Tibial artery (tissue), 4 donors: ENCODE results near the gene TAL1.
A peak's percentile ranks its signal among the peaks of the same experiment; 100 is the strongest.
"Not testable (repeated sequence)": the region's sequence is repeated elsewhere in the genome, so short reads cannot be mapped to it uniquely, and the experiment has no call there.

Source experiments
- DNase-seq, 2 donors: peaks; one replicate each; pipeline ENCODE4 v3.0.0-alpha.2; 2019
- H3K27ac ChIP-seq, 2 donors: fragments of 200-600 bp; sonication (generic) in 1 of 2; 1 replicate in 1 of 2; 2 replicates in 1 of 2; pipeline ENCODE4 v1.5.1; 2018 to 2019; ENCODE audit warnings: mild to moderate bottlenecking in 1 of 2
- H3K27me3 ChIP-seq, 2 donors: fragments of 200-600 bp; sonication (generic) in 1 of 2; one replicate each; pipeline versions ENCODE4 v1.5.1 to v1.6.0; 2016 to 2019
- H3K36me3 ChIP-seq, 3 donors: fragments of 200-600 bp; sonication (generic) in 2 of 3; one replicate each; pipeline ENCODE4 v1.5.1; 2016 to 2019; ENCODE audit warnings: mild to moderate bottlenecking in 2 of 3
- H3K4me1 ChIP-seq, 4 donors: fragments of 200-600 bp; sonication (generic) in 2 of 4; 1 replicate in 3 of 4; 2 replicates in 1 of 4; pipeline ENCODE4 v1.5.1; 2016 to 2019
- H3K4me3 ChIP-seq, 2 donors: fragments of 200-600 bp; sonication (generic) in 1 of 2; 1 replicate in 1 of 2; 2 replicates in 1 of 2; pipeline ENCODE4 v1.5.1; 2018 to 2019; ENCODE audit warnings: mild to moderate bottlenecking in 2 of 2
- H3K9me3 ChIP-seq, 3 donors: fragments of 200-600 bp; sonication (generic) in 1 of 3; one replicate each; pipeline ENCODE4 v1.5.1; 2016 to 2019
- CTCF ChIP-seq, 2 experiments: fragments of 200-600 bp in 1 of 2; fragments of 450-650 bp in 1 of 2; IDR thresholded peaks; one replicate each; pipeline ENCODE4 v1.5.1; 2017 to 2019; ENCODE audit warnings: antibody characterized with exemption in 2 of 2, mild to moderate bottlenecking in 1 of 2, moderate library complexity in 1 of 2
- intact Hi-C: fragments of 100-400 bp; cut with DNase I; formaldehyde crosslinking; loops from one replicate; pipeline ENCODE4 v1.15.0; 2023; ENCODE audit warnings: low total_unique reads

Gene TAL1

GRCh38 chr1:47196622-47197021 lies 35.4 kb downstream of the TAL1 start:
- no peak for TF ChIP-seq CTCF (IDR thresholded peaks at IDR 0.05)

DNA sequence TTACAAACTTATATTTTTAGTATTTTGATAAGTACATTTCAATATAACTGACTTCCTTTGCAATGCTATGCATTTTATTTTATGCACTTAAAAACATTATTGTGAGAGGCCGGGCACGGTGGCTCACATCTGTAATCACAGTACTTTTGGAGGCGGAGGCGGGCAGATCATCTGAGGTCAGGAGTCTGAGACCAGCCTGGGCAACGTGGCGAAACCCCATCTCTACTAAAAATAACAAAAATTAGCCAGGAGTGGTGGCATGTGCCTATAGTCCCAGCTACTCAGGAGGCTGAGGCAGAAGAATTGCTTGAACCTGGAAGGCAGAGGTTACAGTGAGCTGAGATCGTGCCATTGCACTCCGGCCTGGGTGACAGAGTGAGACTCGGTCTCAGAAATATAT lies 36.0 kb downstream of the TAL1 start:
- not testable (repeated sequence) for H3K9me3 ChIP-seq, DNase-seq, H3K27ac ChIP-seq, H3K36me3 ChIP-seq, H3K4me3 ChIP-seq
- Histone ChIP-seq H3K4me1 (peaks cover 0 to 25% (median 16%) of the 10 kb centered on the region in 4 donors), H3K27me3 (peaks cover 0 to 20% of the 10 kb centered on the region in 2 donors)
- intact Hi-C loops, result loop anchor here (10.0 kb wide), 1 partner anchor 229 kb away; no protein-coding TSS in a partner anchor

More at GRCh38 chr1:47196622-47197021, 35.4 kb downstream of the TAL1 start:
- no peaks in the 10 kb centered on the region for H3K9me3 ChIP-seq
- DNase-seq, result peak in 1 of 2 donors; percentile 39
- no peaks in the 10 kb centered on the region for H3K36me3 ChIP-seq
- H3K27me3 ChIP-seq, result peaks cover 0 to 22% of the 10 kb centered on the region in 2 donors
- no peak overlapping the region for H3K27ac ChIP-seq
- intact Hi-C loops, result loop anchor here (10.0 kb wide), 1 partner anchor 228 kb away; no protein-coding TSS in a partner anchor
- H3K4me1 ChIP-seq, result peaks cover 0 to 19% (median 12%) of the 10 kb centered on the region in 4 donors
- H3K4me3 ChIP-seq, result no peak overlapping the region

GRCh38 chr1:47194311-47194710 lies 37.7 kb downstream of the TAL1 start:
- Histone ChIP-seq H3K36me3 (no peaks in the 10 kb centered on the region), H3K4me1 (peaks cover 6 to 42% (median 32%) of the 10 kb centered on the region in 4 donors), H3K9me3 (no peaks in the 10 kb centered on the region), H3K27ac (no peak overlapping the region), H3K27me3 (peaks cover 0 to 15% of the 10 kb centered on the region in 2 donors), H3K4me3 (no peak overlapping the region)
- intact Hi-C loops, result loop anchor here (10.0 kb wide), 1 partner anchor 230 kb away; no protein-coding TSS in a partner anchor
- no peak for DNase-seq
- TF ChIP-seq CTCF (IDR thresholded peaks at IDR 0.05), result no peak

DNA sequence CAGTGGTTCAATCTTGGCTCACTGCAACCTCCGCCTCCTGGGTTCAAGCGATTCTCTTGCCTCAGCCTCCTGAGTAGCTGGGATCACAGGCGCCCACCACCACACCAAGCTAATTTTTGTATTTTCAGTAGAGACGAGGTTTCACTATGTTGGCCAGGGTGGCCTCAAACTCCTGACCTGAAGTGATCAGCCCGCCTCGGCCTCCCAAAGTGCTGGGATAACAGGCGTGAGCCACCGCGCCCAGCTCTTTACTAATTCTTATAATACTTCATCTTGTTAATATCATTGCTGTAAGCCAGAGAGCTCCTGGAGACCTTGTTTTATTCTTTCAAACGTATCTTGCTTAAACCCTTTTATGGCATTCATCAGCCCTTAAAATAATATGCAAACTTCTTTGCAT lies 38.5 kb downstream of the TAL1 start:
- H3K4me1 ChIP-seq, result peaks cover 6 to 43% (median 33%) of the 10 kb centered on the region in 4 donors

DNA sequence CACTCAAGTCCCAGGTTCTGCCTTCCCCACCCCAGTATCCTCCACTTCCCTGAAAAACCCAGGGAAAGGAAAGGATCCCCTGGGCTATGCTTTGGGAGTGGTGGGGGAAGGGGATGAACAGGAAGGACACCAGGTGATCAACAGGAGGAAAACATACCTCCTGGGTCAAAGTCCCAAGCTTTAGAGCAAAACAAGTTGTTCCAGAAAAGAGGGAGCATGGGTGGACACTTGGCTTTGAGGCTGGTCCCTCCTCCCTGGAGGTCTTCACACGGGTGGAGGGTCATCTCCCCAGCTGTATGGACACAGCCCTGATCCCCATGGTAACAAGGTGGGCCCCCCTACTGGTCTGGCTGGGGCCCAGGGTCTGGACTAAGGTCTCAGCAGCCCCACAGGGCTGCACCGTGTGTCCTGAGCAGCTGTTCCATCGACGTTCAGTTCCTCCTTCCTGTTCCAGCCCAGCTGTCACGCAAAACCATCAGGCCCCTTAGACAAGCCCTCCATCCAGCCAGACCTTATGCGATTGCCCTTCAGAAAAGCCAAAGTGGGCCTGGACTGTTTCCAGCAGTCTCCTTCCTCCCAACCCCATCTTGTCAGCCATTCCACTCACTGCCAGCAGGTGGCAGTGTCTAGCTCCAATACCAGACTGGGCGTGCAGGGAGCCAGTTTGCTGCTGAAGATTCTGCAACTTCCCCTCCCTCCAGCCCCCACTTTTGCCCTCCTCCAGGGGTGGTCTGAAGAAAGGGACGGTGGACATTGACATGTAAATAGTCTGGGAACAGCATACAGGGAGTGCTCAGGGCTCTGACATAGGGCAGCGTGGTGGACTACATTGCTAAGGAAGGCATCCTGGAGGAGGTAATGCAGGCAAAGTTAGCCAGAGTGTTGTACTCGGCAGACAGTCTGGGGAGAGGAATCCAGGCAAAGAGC lies 39.3 kb downstream of the TAL1 start:
- Histone ChIP-seq H3K9me3 (no peaks in the 10 kb centered on the region), H3K4me1 (peaks cover 6 to 43% (median 33%) of the 10 kb centered on the region in 4 donors), H3K4me3 (no peak overlapping the region), H3K27ac (no peak overlapping the region), H3K36me3 (no peaks in the 10 kb centered on the region), H3K27me3 (peaks cover 0 to 3% of the 10 kb centered on the region in 2 donors)
- intact Hi-C loops, result loop anchor here (10.0 kb wide), 1 partner anchor 232 kb away; no protein-coding TSS in a partner anchor
- peak; percentile 87 to 92 for TF ChIP-seq CTCF (IDR thresholded peaks at IDR 0.05)
- peak; percentile 82 to 85 for DNase-seq

More for the DNA sequence above, 38.5 kb downstream of the TAL1 start:
- intact Hi-C loops, result loop anchor here (10.0 kb wide), 1 partner anchor 231 kb away; no protein-coding TSS in a partner anchor
- not testable (repeated sequence) for H3K36me3 ChIP-seq, H3K27me3 ChIP-seq, DNase-seq, H3K27ac ChIP-seq, H3K4me3 ChIP-seq, H3K9me3 ChIP-seq

- H3K4me3 ChIP-seq, result no peak overlapping the region
- DNase-seq, result peak in 1 of 2 donors; percentile 48
- TF ChIP-seq CTCF (IDR thresholded peaks at IDR 0.05), result no peak
- no peaks in the 10 kb centered on the region for H3K27me3 ChIP-seq
- H3K27ac ChIP-seq, result no peak overlapping the region
- intact Hi-C loops, result loop anchor here (10.0 kb wide), 1 partner anchor 233 kb away; no protein-coding TSS in a partner anchor
- H3K4me1 ChIP-seq, result peaks cover 6 to 43% (median 33%) of the 10 kb centered on the region in 4 donors
- no peaks in the 10 kb centered on the region for H3K36me3 ChIP-seq
- H3K9me3 ChIP-seq, result no peaks in the 10 kb centered on the region
These were observed 40.0 kb downstream of the TAL1 start for GRCh38 chr1:47191940-47192457.
